WERI-Rb-1 (cell line): ENCODE data around the gene PEX7.

ENCODE experiments used
- DNase-seq: peaks from one replicate; pipeline ENCODE4 v3.0.0-alpha.2; 2020
- H3K27ac ChIP-seq: fragments of 250-450 bp; sonication (Bioruptor Pico); 2 replicates; pipeline ENCODE4 v1.5.1; 2020; ENCODE audit warnings: mild to moderate bottlenecking, moderate library complexity
- H3K27me3 ChIP-seq: fragments of 250-450 bp; sonication (Bioruptor Pico); 2 replicates; pipeline ENCODE4 v1.5.1; 2021; ENCODE audit warnings: mild to moderate bottlenecking, low read depth, moderate library complexity; ENCODE audit not compliant: insufficient read depth, severe bottlenecking
- H3K36me3 ChIP-seq: fragments of 250-450 bp; sonication (Bioruptor Pico); 2 replicates; pipeline ENCODE4 v1.5.1; 2020; ENCODE audit warnings: mild to moderate bottlenecking, moderate library complexity
- H3K4me3 ChIP-seq: 2 replicates; pipeline ENCODE4 v1.5.1; 2011; ENCODE audit warnings: low read depth, mild to moderate bottlenecking, control low read depth, low read length
- H3K9me3 ChIP-seq: fragments of 250-450 bp; sonication (Bioruptor Pico); 2 replicates; pipeline ENCODE4 v1.5.1; 2021; ENCODE audit warnings: mild to moderate bottlenecking, moderate library complexity; ENCODE audit not compliant: severe bottlenecking
- CTCF ChIP-seq: IDR thresholded peaks from 2 replicates; pipeline ENCODE4 v1.5.1; 2011; ENCODE audit warnings: low read depth, mild to moderate bottlenecking, control low read depth, inconsistent platforms, low read length

Gene PEX7

GRCh38 chr6:136783495-136784270 is 38.7 kb upstream of the PEX7 start:
- Histone ChIP-seq H3K36me3 (no peaks in the 10 kb centered on the region), H3K4me3 (no peak overlapping the region), H3K27me3 (no peaks in the 10 kb centered on the region), H3K9me3 (no peaks in the 10 kb centered on the region), H3K27ac (no peak overlapping the region)
- DNase-seq = no peak
- no peak for TF ChIP-seq CTCF

- DNase-seq = no peak
- Histone ChIP-seq H3K36me3 (no peaks in the 10 kb centered on the region), H3K9me3 (no peaks in the 10 kb centered on the region), H3K27me3 (no peaks in the 10 kb centered on the region), H3K4me3 (no peak overlapping the region), H3K27ac (no peak overlapping the region)
- no peak for TF ChIP-seq CTCF
Measured at GRCh38 chr6:136784271-136784664, 38.1 kb upstream of the PEX7 start.

GRCh38 chr6:136784910-136785746 is 37.3 kb upstream of the PEX7 start:
- Histone ChIP-seq H3K36me3 (no peaks in the 10 kb centered on the region), H3K4me3 (no peak overlapping the region), H3K27ac (no peak overlapping the region), H3K9me3 (no peaks in the 10 kb centered on the region), H3K27me3 (no peaks in the 10 kb centered on the region)
- DNase-seq = no peak
- no peak for TF ChIP-seq CTCF

- Histone ChIP-seq H3K27me3 (no peaks in the 10 kb centered on the region), H3K9me3 (no peaks in the 10 kb centered on the region), H3K4me3 (no peak overlapping the region), H3K27ac (no peak overlapping the region), H3K36me3 (no peaks in the 10 kb centered on the region)
- DNase-seq = no peak
- no peak for TF ChIP-seq CTCF
Measured at GRCh38 chr6:136786658-136787057, 35.7 kb upstream of the PEX7 start.

GRCh38 chr6:136787726-136788068 is 34.7 kb upstream of the PEX7 start:
- H3K27me3 ChIP-seq = no peaks in the 10 kb centered on the region
- no peaks in the 10 kb centered on the region for H3K36me3 ChIP-seq
- no peak overlapping the region for H3K27ac ChIP-seq
- H3K4me3 ChIP-seq = no peak overlapping the region
- DNase-seq = no peak
- no peak for TF ChIP-seq CTCF
- H3K9me3 ChIP-seq = no peaks in the 10 kb centered on the region
